ENCODE measurements around the gene RALGDS.

The RALGDS gene

GRCh38 chr9:133105461-133105770 is 15.6 kb downstream of the RALGDS start:
- TF ChIP-seq CTCF (IDR thresholded peaks at IDR 0.05; ENCODE audit: extremely low read depth, missing control alignments): no peak

GRCh38 chr9:133104718-133105460 is 16.2 kb downstream of the RALGDS start:
- no peak for DNase-seq (ENCODE audit: low spot score)
- no peak for TF ChIP-seq CTCF (IDR thresholded peaks at IDR 0.05; ENCODE audit: extremely low read depth, missing control alignments)

More at GRCh38 chr9:133105461-133105770, 15.6 kb downstream of the RALGDS start:
- DNase-seq (ENCODE audit: low spot score): no peak

GRCh38 chr9:133103987-133104505 is 17.0 kb downstream of the RALGDS start:
- no peak for TF ChIP-seq CTCF (IDR thresholded peaks at IDR 0.05; ENCODE audit: extremely low read depth, missing control alignments)
- no peak for DNase-seq (ENCODE audit: low spot score)

- TF ChIP-seq CTCF (IDR thresholded peaks at IDR 0.05; ENCODE audit: extremely low read depth, missing control alignments): peak; percentile 85
- DNase-seq (ENCODE audit: low spot score): peak; percentile 83
These were observed 17.7 kb downstream of the RALGDS start for GRCh38 chr9:133103183-133103986.

GRCh38 chr9:133102190-133103021 is 18.6 kb downstream of the RALGDS start:
- no peak for TF ChIP-seq CTCF (IDR thresholded peaks at IDR 0.05; ENCODE audit: extremely low read depth, missing control alignments)
- no peak for DNase-seq (ENCODE audit: low spot score)

- no peak for TF ChIP-seq CTCF (IDR thresholded peaks at IDR 0.05; ENCODE audit: extremely low read depth, missing control alignments)
- no peak for DNase-seq (ENCODE audit: low spot score)
These were observed 19.5 kb downstream of the RALGDS start for GRCh38 chr9:133101356-133102189.

All from GM20000 (cell line).